Adrenal gland (tissue), 5 donors: Measurements from ENCODE around the gene ZFR.

Experiments used
- POLR2A ChIP-seq, 2 donors: fragments of 450-650 bp; IDR thresholded peaks; one replicate each; pipeline ENCODE4 v1.6.1; 2017; ENCODE audit warnings: antibody characterized with exemption in 2 of 2, mild to moderate bottlenecking in 2 of 2, moderate library complexity in 1 of 2
- TF ChIP-seq, protein P1 (sequence below), 6 experiments: fragments of 450-650 bp in 4 of 6; fragments of 200-600 bp in 2 of 6; sonication (generic) in 1 of 6; IDR thresholded peaks; 1 replicate in 5 of 6; 2 replicates in 1 of 6; pipeline versions ENCODE4 v1.5.1 to v1.8.0; 2016 to 2021; ENCODE audit warnings: antibody characterized with exemption in 6 of 6, mild to moderate bottlenecking in 2 of 6, moderate library complexity in 1 of 6
- donor health status: DM: no; HTN: no; CAD: no.

GRCh38 chr5:32473072-32473471 is 28.5 kb upstream of the ZFR start:
- TF ChIP-seq, protein P1, sequence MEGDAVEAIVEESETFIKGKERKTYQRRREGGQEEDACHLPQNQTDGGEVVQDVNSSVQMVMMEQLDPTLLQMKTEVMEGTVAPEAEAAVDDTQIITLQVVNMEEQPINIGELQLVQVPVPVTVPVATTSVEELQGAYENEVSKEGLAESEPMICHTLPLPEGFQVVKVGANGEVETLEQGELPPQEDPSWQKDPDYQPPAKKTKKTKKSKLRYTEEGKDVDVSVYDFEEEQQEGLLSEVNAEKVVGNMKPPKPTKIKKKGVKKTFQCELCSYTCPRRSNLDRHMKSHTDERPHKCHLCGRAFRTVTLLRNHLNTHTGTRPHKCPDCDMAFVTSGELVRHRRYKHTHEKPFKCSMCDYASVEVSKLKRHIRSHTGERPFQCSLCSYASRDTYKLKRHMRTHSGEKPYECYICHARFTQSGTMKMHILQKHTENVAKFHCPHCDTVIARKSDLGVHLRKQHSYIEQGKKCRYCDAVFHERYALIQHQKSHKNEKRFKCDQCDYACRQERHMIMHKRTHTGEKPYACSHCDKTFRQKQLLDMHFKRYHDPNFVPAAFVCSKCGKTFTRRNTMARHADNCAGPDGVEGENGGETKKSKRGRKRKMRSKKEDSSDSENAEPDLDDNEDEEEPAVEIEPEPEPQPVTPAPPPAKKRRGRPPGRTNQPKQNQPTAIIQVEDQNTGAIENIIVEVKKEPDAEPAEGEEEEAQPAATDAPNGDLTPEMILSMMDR (IDR thresholded peaks at IDR 0.05) = no peak
- TF ChIP-seq POLR2A (IDR thresholded peaks at IDR 0.05) = no peak
